H9 (cell line): ENCODE measurements around the gene TMEM178B. TPM values are rescaled to one million over a fixed set of nuclear protein-coding genes. Genes with fewer than 3 reads are reported as not detected.

Experiments used
- DNase-seq: peaks from one replicate; pipeline ENCODE4 v3.0.0-alpha.2; 2017
- H2AFZ ChIP-seq: one replicate; pipeline ENCODE4 v1.6.1; 2013; ENCODE audit warnings: mild to moderate bottlenecking, low read length, control low read depth, moderate library complexity
- H2AK5ac ChIP-seq: 2 replicates; pipeline ENCODE4 v1.6.1; 2013; ENCODE audit warnings: low read length, control low read depth, mixed read lengths; ENCODE audit not compliant: insufficient read length
- H2BK120ac ChIP-seq: one replicate; pipeline ENCODE4 v1.6.1; 2013; ENCODE audit warnings: low read depth, mild to moderate bottlenecking, low read length, control low read depth, inconsistent platforms; ENCODE audit not compliant: poor library complexity, severe bottlenecking
- H2BK12ac ChIP-seq: 2 replicates; pipeline ENCODE4 v1.6.1; 2013; ENCODE audit warnings: low read length, control low read depth, mixed read lengths, low read depth; ENCODE audit not compliant: insufficient read length
- H2BK15ac ChIP-seq: 2 replicates; pipeline ENCODE4 v1.6.1; 2013; ENCODE audit warnings: low read depth, low read length, control low read depth
- H2BK20ac ChIP-seq: one replicate; pipeline ENCODE4 v1.6.1; 2013; ENCODE audit warnings: low read depth, mild to moderate bottlenecking, low read length, control low read depth, inconsistent platforms; ENCODE audit not compliant: poor library complexity, severe bottlenecking
- H2BK5ac ChIP-seq: 2 replicates; pipeline ENCODE4 v1.6.1; 2013; ENCODE audit warnings: low read length, control low read depth, mixed read lengths; ENCODE audit not compliant: insufficient read length
- H3K14ac ChIP-seq: 2 replicates; pipeline ENCODE4 v1.6.1; 2013; ENCODE audit warnings: low read length, control low read depth; ENCODE audit not compliant: insufficient read depth
- H3K18ac ChIP-seq: 2 replicates; pipeline ENCODE4 v1.6.1; 2013; ENCODE audit warnings: low read depth, mild to moderate bottlenecking, mixed read lengths, low read length, control low read depth; ENCODE audit not compliant: insufficient read length
- H3K23ac ChIP-seq: 2 replicates; pipeline ENCODE4 v1.6.1; 2013; ENCODE audit warnings: low read length, control low read depth, mixed read lengths, low read depth; ENCODE audit not compliant: insufficient read length
- H3K23me2 ChIP-seq: 2 replicates; pipeline ENCODE4 v1.6.1; 2013; ENCODE audit warnings: low read depth, mild to moderate bottlenecking, mixed read lengths, low read length, control low read depth; ENCODE audit not compliant: insufficient read length, poor library complexity, severe bottlenecking
- H3K27ac ChIP-seq: 2 replicates; pipeline ENCODE4 v1.5.1; 2013; ENCODE audit warnings: low read length, control low read depth, mixed read lengths, low read depth; ENCODE audit not compliant: insufficient read length
- H3K27me3 ChIP-seq: 2 replicates; pipeline ENCODE4 v1.6.1; 2013; ENCODE audit warnings: low read length, control low read depth, inconsistent platforms; ENCODE audit not compliant: insufficient read depth
- H3K4ac ChIP-seq: 2 replicates; pipeline ENCODE4 v1.6.1; 2013; ENCODE audit warnings: low read depth, mild to moderate bottlenecking, control low read depth, inconsistent platforms, low read length, moderate library complexity
- H3K4me1 ChIP-seq: 2 replicates; pipeline ENCODE4 v1.6.1; 2013; ENCODE audit warnings: low read length, control low read depth, inconsistent platforms; ENCODE audit not compliant: insufficient read depth
- H3K4me2 ChIP-seq: 2 replicates; pipeline ENCODE4 v1.6.1; 2013; ENCODE audit warnings: low read length, control low read depth, mixed read lengths; ENCODE audit not compliant: insufficient read length, insufficient read depth
- H3K56ac ChIP-seq: 2 replicates; pipeline ENCODE4 v1.6.1; 2013; ENCODE audit warnings: low read depth, mild to moderate bottlenecking, mixed read lengths, low read length, control low read depth; ENCODE audit not compliant: insufficient read length
- H3K79me1 ChIP-seq: 2 replicates; pipeline ENCODE4 v1.6.1; 2013; ENCODE audit warnings: low read depth, mild to moderate bottlenecking, moderate library complexity, low read length, control low read depth, inconsistent platforms; ENCODE audit not compliant: insufficient read depth, poor library complexity, severe bottlenecking
- H3K79me2 ChIP-seq: 2 replicates; pipeline ENCODE4 v1.6.1; 2013; ENCODE audit warnings: low read length, control low read depth, inconsistent platforms; ENCODE audit not compliant: insufficient read depth
- H3K9ac ChIP-seq: 2 replicates; pipeline ENCODE4 v1.6.1; 2013; ENCODE audit warnings: low read length, control low read depth, mixed read lengths; ENCODE audit not compliant: insufficient read length; ENCODE audit errors: extremely low read depth
- H3K9me3 ChIP-seq: one replicate; pipeline ENCODE4 v1.6.1; 2013; ENCODE audit warnings: low read depth, low read length, inconsistent platforms; ENCODE audit not compliant: control insufficient read depth
- H3T11ph ChIP-seq: one replicate; pipeline ENCODE4 v1.6.1; 2013; ENCODE audit warnings: mild to moderate bottlenecking, low read length, control low read depth, inconsistent platforms
- H4K20me1 ChIP-seq: one replicate; pipeline ENCODE4 v1.6.1; 2013; ENCODE audit not compliant: control insufficient read depth, insufficient read length, insufficient read depth
- H4K5ac ChIP-seq: 2 replicates; pipeline ENCODE4 v1.6.1; 2013; ENCODE audit warnings: low read depth, mild to moderate bottlenecking, mixed read lengths, low read length, control low read depth; ENCODE audit not compliant: insufficient read length
- H4K8ac ChIP-seq: replicated peaks from 2 replicates; pipeline ENCODE4 v1.6.1; 2013; ENCODE audit warnings: low read length, control low read depth, mixed read lengths, low read depth; ENCODE audit not compliant: insufficient read length
- H4K91ac ChIP-seq: 2 replicates; pipeline ENCODE4 v1.6.1; 2013; ENCODE audit warnings: low read depth, mild to moderate bottlenecking, moderate library complexity, mixed read lengths, low read length, control low read depth; ENCODE audit not compliant: insufficient read length
- H3K27ac Mint-ChIP-seq, 3 experiments: 2 replicates in 2 of 3; 3 replicates in 1 of 3; pipeline ENCODE4 v1.8.0; 2020 to 2021; ENCODE audit warnings: mixed read lengths in 3 of 3, mild to moderate bottlenecking in 1 of 3, moderate library complexity in 1 of 3
- H3K27me3 Mint-ChIP-seq: 2 replicates; pipeline ENCODE4 v1.8.0; 2021; ENCODE audit warnings: low read depth, mild to moderate bottlenecking, moderate library complexity, mixed read lengths
- H3K36me3 Mint-ChIP-seq, 3 experiments: 2 replicates in 2 of 3; 3 replicates in 1 of 3; pipeline ENCODE4 v1.8.0; 2020 to 2021; ENCODE audit warnings: low read depth in 3 of 3, mixed read lengths in 3 of 3; ENCODE audit not compliant: insufficient read depth in 1 of 3
- H3K4me1 Mint-ChIP-seq, 2 experiments: 2 replicates each; pipeline ENCODE4 v1.8.0; 2020; ENCODE audit warnings: mixed read lengths in 2 of 2
- H3K4me3 Mint-ChIP-seq, 2 experiments: 2 replicates in 1 of 2; 3 replicates in 1 of 2; pipeline ENCODE4 v1.8.0; 2020 to 2021; ENCODE audit warnings: mild to moderate bottlenecking in 2 of 2, mixed read lengths in 2 of 2, moderate library complexity in 1 of 2
- H3K9me3 Mint-ChIP-seq, 2 experiments: 2 replicates in 1 of 2; 3 replicates in 1 of 2; pipeline ENCODE4 v1.8.0; 2020; ENCODE audit warnings: mild to moderate bottlenecking in 2 of 2, mixed read lengths in 2 of 2, moderate library complexity in 1 of 2
- CTCF ChIP-seq: fragments of 200-600 bp; sonication (generic); conservative IDR thresholded peaks from 3 replicates; pipeline ENCODE4 v1.8.0; 2021; ENCODE audit warnings: antibody characterized with exemption, mild to moderate bottlenecking
- WGBS: extraction: QIAGEN DNeasy Blood & Tissue Kit; methylation state at CpG from one replicate; pipeline ENCODE4 v1.1.7; 2013; ENCODE audit warnings: missing lambda C conversion rate, low lambda C conversion rate, mixed read lengths; ENCODE audit not compliant: insufficient read length; ENCODE audit errors: extremely low coverage; 5-methylcytosine and 5-hydroxymethylcytosine counted together
- total RNA-seq: library from RNA; stranded (reverse); gene quantifications from 2 replicates; pipeline ENCODE4 v1.2.1, GENCODE V29; 2021

Gene TMEM178B
- total RNA-seq, 1 experiment from 2014 or later, result 11.3 TPM

- Histone ChIP-seq H3K79me1 (no peaks in the 10 kb centered on the region), H3K23ac (no peak overlapping the region), H3K79me2 (no peaks in the 10 kb centered on the region), H3K27ac (no peak overlapping the region), H3K27me3 (no peaks in the 10 kb centered on the region), H2BK120ac (no peak overlapping the region), H2AK5ac (no peak overlapping the region), H3K14ac (no peak overlapping the region), H2AFZ (no peak overlapping the region), H4K91ac (no peak overlapping the region), H3K4me1 (no peaks in the 10 kb centered on the region), H3K56ac (no peak overlapping the region), H3K9ac (no peak overlapping the region), H2BK5ac (no peak overlapping the region), H4K20me1 (no peaks in the 10 kb centered on the region), H3K4ac (no peak overlapping the region), H4K8ac (no peak overlapping the region), H3K18ac (no peak overlapping the region), H3T11ph (no peak overlapping the region), H2BK20ac (no peak overlapping the region), H3K4me2 (no peak overlapping the region), H4K5ac (no peak overlapping the region), H3K23me2 (no peaks in the 10 kb centered on the region), H2BK12ac (no peak overlapping the region), H3K9me3 (no peaks in the 10 kb centered on the region), H2BK15ac (no peak overlapping the region)
- TF ChIP-seq CTCF, result no peak
- no peak for DNase-seq
- Mint-ChIP-seq H3K36me3 (peaks cover 2 to 5% (median 2%) of the 10 kb centered on the region in 3 experiments; a peak in 3 of 7 replicates), H3K27ac (no peak overlapping the region), H3K9me3 (no peaks in the 10 kb centered on the region), H3K4me3 (no peak overlapping the region), H3K27me3 (no peaks in the 10 kb centered on the region), H3K4me1 (peaks cover 4 to 6% of the 10 kb centered on the region in 2 experiments; a peak in 3 of 4 replicates)
- WGBS, result no CpG with 5 or more reads among the region's 4 CpGs
Measured at GRCh38 chr7:141527076-141527475, 453.2 kb downstream of the TMEM178B start.
